Activated T-cell treated with anti-CD3 and anti-CD28 coated beads, Interleukin-2, amount 50 U/mL, for 72 hours (primary cell): Measurements from ENCODE around the gene ANTKMT. TPM values are rescaled to one million over a fixed set of nuclear protein-coding genes. Genes with fewer than 3 reads are reported as not detected.
"Not testable (repeated sequence)": the region's sequence is repeated elsewhere in the genome, so short reads cannot be mapped to it uniquely, and the experiment has no call there.

Source experiments
- ATAC-seq, 2 donors: fragments of 150-1000 bp; cut with Tn5 transposase; replicated peaks in 1 of 2; 2 replicates each; pipeline ENCODE4 v1.10.0; 2021; ENCODE audit warnings: moderate library complexity in 2 of 2, mild to moderate bottlenecking in 1 of 2
- DNase-seq, 2 donors: peaks; one replicate each; pipeline ENCODE4 v3.0.0; 2021 to 2022; ENCODE audit warnings: mixed read lengths in 1 of 2
- H3K27ac Mint-ChIP-seq: one replicate; pipeline ENCODE4 v1.8.0; 2022; ENCODE audit warnings: mild to moderate bottlenecking, moderate library complexity, mixed read lengths
- H3K27me3 Mint-ChIP-seq: one replicate; pipeline ENCODE4 v1.8.0; 2022; ENCODE audit warnings: low read depth, mixed read lengths
- H3K36me3 Mint-ChIP-seq, 2 donors: one replicate each; pipeline ENCODE4 v1.8.0; 2022; ENCODE audit warnings: mixed read lengths in 2 of 2, mild to moderate bottlenecking in 1 of 2; ENCODE audit not compliant: insufficient read depth in 2 of 2
- H3K4me1 Mint-ChIP-seq: one replicate; pipeline ENCODE4 v1.8.0; 2022; ENCODE audit warnings: low read depth, mixed read lengths
- H3K4me3 Mint-ChIP-seq, 2 donors: one replicate each; pipeline ENCODE4 v1.8.0; 2022; ENCODE audit warnings: mild to moderate bottlenecking in 2 of 2, mixed read lengths in 2 of 2, moderate library complexity in 2 of 2
- H3K9me3 Mint-ChIP-seq, 2 donors: one replicate each; pipeline ENCODE4 v1.8.0; 2022; ENCODE audit warnings: mixed read lengths in 2 of 2
- total RNA-seq, 2 donors: library from RNA; stranded (reverse); gene quantifications; one replicate each; pipeline ENCODE4 v1.2.3, GENCODE V29; 2022

The ANTKMT gene
- total RNA-seq, 2 donors from 2014 or later = 36.4 to 36.9 TPM

DNA sequence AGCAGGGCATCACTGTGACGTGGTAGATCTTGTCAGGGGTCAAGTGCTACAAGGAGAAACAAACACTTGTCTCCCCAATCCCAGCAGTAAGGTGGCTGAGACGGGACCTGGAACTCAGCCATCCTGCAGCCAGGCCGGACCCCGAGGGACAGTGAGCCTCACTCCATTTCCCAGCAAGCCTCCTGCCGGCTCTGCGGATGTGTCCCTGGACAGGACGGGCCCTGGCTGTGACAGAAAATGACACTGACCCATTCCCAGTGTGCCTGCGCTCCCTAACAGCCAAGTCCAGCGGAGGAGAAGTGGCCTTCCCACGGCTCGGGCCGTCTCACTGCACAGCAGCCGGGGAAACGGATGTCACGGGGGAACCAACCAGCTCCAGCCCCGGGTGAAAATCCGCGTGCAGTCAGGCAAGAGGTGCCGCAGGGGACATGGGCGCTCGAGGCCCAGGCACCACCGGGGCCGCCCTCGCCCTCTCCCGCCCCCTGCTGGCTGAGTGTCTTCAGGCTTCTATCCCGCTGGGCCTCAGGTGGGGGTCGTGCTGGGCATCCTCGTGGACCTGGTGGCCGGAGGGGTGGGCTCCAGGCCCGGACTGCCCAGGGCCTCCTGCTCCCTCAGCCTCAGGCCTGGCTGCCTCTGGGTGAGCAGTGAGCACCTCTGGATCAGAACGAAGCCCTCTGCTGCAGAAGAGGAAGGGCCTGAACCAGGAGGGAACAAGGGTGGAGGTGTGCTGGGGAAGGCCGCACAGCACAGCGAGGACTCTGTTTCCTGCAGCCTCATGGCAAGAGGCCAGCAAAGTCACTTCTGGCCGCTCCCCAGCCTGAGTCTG, 12.6 kb downstream of the ANTKMT start:
- Mint-ChIP-seq H3K36me3 (peaks cover 4 to 6% of the 10 kb centered on the region in 2 donors), H3K27ac (no peak overlapping the region), H3K9me3 (no peaks in the 10 kb centered on the region), H3K4me1 (peaks cover 32% of the 10 kb centered on the region), H3K27me3 (no peaks in the 10 kb centered on the region), H3K4me3 (no peak overlapping the region)
- DNase-seq (peak in 1 of 2 donors; percentile 58), ATAC-seq (no peak)

DNA sequence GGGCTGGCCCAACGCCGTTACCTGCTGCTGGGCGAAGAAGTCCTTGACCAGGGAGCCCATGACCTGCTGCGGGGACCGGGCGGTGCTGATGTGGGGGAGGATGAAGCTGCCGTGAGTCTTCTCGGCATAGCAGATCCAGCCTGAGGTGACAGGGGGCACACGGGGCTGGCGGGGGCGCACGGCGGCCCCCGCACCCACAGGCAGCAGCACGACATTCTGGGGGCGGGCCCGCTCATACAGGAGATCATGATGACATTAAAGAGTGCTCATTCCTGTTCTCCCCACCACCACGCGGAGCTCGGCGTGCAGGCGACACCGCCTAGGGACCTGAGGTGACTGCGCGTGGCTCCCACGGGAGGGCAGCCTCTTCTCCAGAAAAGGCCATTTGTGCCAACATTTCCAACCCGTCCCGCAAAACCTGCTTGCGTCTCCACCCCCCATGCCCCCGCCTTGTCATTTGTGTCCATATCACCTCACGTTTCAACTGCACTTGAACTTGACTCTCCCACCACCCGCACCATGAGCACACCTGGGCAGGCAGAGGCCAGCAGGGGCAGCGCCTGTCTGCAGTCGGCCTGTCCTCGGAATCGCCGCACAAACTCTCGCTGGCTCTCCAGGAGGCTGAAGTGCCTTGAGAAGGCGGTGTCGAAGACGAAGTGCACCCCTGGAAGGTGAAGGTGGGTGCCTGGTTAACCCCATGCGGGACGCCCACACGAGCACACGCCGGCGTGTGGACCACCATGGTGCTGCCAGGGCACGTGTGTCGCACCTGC, 13.4 kb downstream of the ANTKMT start:
- ATAC-seq (no peak), DNase-seq (no peak)
- no peaks in the 10 kb centered on the region for H3K27me3 Mint-ChIP-seq
- peaks cover 4 to 6% of the 10 kb centered on the region in 2 donors for H3K36me3 Mint-ChIP-seq
- no peak overlapping the region for H3K27ac Mint-ChIP-seq
- peaks cover 40% of the 10 kb centered on the region for H3K4me1 Mint-ChIP-seq
- no peaks in the 10 kb centered on the region for H3K9me3 Mint-ChIP-seq
- no peak overlapping the region for H3K4me3 Mint-ChIP-seq

DNA sequence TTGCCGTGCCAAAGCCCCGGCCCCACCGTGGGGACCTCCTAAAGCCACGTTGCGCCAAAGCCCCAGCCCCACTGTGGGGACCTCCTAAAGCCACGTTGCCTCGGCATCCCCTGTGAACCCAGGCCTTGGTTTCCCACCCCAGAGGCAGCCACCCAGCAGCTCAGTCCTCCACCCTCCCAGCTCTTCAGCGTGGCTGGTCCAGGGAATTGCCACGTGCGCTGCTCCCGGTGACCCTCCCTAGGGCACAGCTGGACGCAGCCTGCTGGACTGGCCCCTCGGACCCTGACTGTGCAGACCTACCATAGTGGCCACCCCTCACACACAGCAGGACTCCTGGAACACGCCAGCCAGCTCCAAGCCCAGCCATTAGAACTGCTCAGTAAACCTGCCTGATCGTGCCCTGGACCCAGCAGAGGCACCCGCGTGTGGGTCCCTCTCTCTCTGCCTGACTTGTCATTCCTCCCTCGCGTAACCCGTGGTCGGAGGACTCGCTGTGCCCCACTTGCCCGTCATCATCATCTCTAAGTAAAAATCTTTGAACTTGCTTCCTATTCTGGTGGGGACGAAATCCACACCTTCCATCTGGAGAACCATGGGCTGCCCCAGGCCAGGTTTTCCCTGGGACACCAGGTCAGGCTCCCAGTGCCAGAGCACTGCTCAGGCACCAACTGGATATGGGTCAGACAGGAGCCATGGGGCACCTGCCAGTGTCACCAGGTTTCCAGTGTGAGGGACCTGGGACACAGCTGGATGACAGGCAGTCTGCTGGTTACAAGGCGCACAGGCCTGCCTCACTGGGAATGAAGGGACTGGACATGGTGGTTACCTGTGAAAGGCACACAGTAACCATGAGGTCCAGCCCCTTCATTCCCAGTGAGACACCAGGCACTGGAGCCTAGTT, 14.3 kb downstream of the ANTKMT start:
- H3K4me3 Mint-ChIP-seq = peak overlapping the region; percentile 1 to 65
- no peak for DNase-seq
- no peak for ATAC-seq
- peaks cover 48% of the 10 kb centered on the region for H3K4me1 Mint-ChIP-seq
- no peaks in the 10 kb centered on the region for H3K27me3 Mint-ChIP-seq
- no peaks in the 10 kb centered on the region for H3K9me3 Mint-ChIP-seq
- H3K36me3 Mint-ChIP-seq = peaks cover 4 to 6% of the 10 kb centered on the region in 2 donors
- H3K27ac Mint-ChIP-seq = no peak overlapping the region

DNA sequence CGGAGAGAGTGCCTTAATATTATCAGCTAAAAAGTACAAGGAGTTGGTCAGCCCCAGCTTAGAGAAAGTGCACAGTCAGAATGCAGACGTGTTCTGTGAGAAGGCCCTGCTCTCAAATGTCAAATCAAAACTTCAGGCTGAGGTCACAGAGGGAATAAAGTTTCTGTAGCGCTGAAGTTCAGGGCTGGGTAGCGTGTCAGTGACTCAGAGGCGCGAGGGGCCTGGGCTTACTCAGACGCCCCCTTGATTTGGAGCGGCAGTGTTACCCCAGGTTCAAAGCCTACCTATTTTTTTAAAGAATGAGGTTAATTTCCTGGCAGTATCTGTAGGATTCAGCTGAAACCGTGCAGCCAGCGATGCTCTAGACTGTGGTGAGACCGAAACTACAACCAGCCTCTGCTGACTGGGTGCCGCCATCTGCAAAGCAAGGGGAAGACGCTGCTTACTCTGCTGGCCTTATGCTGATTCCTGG, 15.1 kb downstream of the ANTKMT start:
- Mint-ChIP-seq H3K9me3 (no peaks in the 10 kb centered on the region), H3K4me3 (peak overlapping the region; percentile 65 to 80), H3K27ac (peak overlapping the region; percentile 51), H3K36me3 (peaks cover 4 to 6% of the 10 kb centered on the region in 2 donors), H3K27me3 (no peaks in the 10 kb centered on the region), H3K4me1 (peaks cover 48% of the 10 kb centered on the region)
- ATAC-seq (peak; percentile 87 to 89), DNase-seq (peak; percentile 76 to 86)

DNA sequence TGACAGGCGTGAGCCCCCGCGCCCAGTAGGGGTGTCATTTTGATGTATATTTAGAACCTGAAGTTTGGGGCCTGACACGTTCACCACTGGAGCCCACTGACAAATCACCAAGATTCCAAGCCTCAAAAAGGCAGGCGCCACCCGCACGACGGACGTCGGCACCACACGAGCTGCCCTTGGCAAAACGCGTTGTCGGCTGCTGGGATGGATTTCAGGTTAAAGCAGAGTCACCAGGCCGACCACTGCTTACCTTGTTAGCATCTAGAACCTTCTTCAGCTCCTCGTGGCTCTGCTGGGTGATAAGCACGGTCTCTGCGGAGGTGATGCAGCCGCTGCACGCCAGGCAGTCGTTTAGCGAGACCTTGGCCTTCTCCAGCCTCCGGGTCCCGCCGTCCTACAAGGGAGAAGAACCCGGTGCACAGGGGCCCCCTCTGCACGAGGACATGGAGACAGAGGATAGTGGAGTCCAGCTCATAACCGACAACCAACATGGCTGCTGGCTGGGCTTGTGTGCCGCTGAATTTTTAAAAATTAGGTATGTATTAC, 16.1 kb downstream of the ANTKMT start:
- H3K4me1 Mint-ChIP-seq = peaks cover 48% of the 10 kb centered on the region
- H3K36me3 Mint-ChIP-seq = peaks cover 4 to 6% of the 10 kb centered on the region in 2 donors
- ATAC-seq (no peak), DNase-seq (no peak)
- no peak overlapping the region for H3K27ac Mint-ChIP-seq
- H3K27me3 Mint-ChIP-seq = no peaks in the 10 kb centered on the region
- no peaks in the 10 kb centered on the region for H3K9me3 Mint-ChIP-seq
- H3K4me3 Mint-ChIP-seq = peak overlapping the region in 1 of 2 donors; percentile 65

DNA sequence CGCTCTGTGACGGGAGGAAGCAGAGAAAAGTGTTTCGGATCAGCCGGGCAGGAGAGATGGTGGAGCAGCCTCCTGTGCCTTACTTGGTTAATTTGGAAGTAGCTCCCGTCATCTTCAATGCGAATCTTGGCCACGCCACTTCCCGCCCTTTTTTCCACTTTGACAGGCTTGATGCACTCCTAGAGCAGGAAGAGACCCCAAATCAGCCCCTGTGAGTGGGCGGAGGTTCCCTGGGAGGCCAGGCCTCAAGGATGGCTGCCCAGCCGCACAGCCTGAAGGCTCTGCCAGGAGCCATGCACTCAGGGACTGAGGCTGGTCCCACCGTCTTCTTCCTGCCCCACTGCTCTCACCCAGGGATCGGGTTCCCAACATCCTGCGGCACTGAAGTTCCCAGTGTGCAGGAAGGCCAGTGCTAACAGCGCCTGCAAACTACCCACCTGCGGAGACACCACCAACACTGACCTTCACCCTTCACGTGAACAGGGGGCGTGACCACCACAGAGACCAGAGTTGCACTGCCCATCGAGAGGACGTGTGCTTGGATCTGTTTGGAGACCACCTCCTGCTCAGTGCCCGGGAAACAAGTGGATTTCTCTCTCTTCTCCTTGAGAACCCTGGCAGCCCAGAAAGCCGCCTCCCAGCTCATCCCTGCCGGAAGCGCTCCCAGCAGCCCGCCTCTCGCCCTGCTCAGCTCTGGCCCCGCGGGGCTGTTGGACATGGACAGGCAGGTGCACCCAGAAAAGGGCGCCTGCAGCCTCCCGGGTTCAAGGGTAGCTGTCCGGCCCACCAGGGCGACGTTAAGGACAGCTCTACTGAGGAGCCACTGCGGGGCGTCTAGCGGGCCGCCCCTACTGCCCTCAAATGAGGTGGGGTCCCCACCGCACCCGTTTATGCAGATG, 18.9 kb downstream of the ANTKMT start:
- Mint-ChIP-seq H3K4me3 (peak overlapping the region; percentile 87 to 88), H3K27ac (peak overlapping the region; percentile 79), H3K27me3 (no peaks in the 10 kb centered on the region), H3K36me3 (peaks cover 4 to 6% of the 10 kb centered on the region in 2 donors), H3K4me1 (peaks cover 48% of the 10 kb centered on the region), H3K9me3 (no peaks in the 10 kb centered on the region)
- DNase-seq = no peak
- no peak for ATAC-seq

DNA sequence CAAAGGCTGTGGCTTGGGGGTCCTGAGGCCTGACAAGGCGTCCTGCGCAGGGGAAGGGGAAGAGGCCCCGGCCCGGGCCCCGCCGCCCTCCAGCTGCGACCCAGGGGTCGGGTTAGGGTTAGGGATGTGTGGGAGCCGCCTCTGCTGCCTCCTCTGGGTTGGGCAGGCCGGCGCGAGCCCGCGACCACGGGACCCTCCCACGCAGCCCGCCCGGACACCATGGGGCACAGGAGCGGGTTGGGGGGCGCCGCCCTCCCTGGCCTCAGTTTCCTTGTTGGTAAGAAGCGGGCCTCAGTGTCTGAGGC, 19.5 kb downstream of the ANTKMT start:
- DNase-seq = no peak
- peak in 1 of 2 donors; percentile 10 for ATAC-seq
- peak overlapping the region; percentile 87 to 88 for H3K4me3 Mint-ChIP-seq
- no peaks in the 10 kb centered on the region for H3K27me3 Mint-ChIP-seq
- H3K4me1 Mint-ChIP-seq = peaks cover 44% of the 10 kb centered on the region
- no peaks in the 10 kb centered on the region for H3K9me3 Mint-ChIP-seq
- peaks cover under 1 to 4% of the 10 kb centered on the region in 2 donors for H3K36me3 Mint-ChIP-seq
- peak overlapping the region; percentile 79 for H3K27ac Mint-ChIP-seq

DNA sequence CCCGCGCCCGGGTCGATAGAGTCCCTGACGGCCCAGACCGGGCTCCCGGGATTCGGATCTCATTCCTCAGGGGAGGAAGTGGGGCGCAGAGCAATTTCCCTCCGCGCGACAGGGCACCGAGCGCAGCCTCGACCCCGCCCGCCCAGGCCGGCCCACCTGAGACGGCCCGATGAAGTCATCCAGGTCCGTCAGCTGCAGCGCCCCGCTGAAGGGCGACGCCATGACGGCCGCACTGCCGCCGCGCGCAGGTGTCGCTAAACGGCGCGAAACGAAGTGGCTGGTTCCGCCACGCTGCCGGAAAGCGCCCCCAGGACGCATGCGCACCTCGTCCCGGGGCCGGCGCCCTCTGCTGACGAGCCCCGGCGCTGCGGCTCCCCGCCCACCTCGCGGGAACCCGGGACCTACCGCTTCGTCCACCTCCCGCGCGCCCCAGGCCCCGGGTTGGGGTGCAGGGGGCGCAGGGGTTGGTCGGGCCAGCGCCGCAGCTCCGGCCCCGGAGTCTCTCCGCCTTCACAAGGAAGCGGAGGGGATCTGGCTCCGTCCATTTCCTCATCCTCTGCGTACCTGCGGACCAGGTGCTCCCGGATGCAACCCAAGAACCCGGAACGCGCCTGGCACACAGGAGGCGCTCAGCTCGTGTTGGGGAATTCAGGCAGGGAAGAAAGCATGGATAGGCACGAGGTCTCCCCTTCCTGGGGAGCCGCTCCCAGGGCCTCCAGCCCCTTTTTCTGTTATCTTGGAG, 20.0 kb downstream of the ANTKMT start, which contains the start of gene CIAO3:
Gene CIAO3 (minus strand): TSS at position 234 of the 742 bp plus-strand sequence. CDS start 12 bp downstream, at position 222.
- H3K27me3 Mint-ChIP-seq = no peaks in the 10 kb centered on the region
- peaks cover 38% of the 10 kb centered on the region for H3K4me1 Mint-ChIP-seq
- no peaks in the 10 kb centered on the region for H3K9me3 Mint-ChIP-seq
- peak within 1 kb of the TSS; percentile 87 to 88 for H3K4me3 Mint-ChIP-seq
- peak; percentile 76 to 77 for ATAC-seq
- peak; percentile 92 to 97 for DNase-seq
- peak within 1 kb of the TSS; percentile 79 for H3K27ac Mint-ChIP-seq
- peaks cover 0 to 3% of the 10 kb centered on the region in 2 donors for H3K36me3 Mint-ChIP-seq

DNA sequence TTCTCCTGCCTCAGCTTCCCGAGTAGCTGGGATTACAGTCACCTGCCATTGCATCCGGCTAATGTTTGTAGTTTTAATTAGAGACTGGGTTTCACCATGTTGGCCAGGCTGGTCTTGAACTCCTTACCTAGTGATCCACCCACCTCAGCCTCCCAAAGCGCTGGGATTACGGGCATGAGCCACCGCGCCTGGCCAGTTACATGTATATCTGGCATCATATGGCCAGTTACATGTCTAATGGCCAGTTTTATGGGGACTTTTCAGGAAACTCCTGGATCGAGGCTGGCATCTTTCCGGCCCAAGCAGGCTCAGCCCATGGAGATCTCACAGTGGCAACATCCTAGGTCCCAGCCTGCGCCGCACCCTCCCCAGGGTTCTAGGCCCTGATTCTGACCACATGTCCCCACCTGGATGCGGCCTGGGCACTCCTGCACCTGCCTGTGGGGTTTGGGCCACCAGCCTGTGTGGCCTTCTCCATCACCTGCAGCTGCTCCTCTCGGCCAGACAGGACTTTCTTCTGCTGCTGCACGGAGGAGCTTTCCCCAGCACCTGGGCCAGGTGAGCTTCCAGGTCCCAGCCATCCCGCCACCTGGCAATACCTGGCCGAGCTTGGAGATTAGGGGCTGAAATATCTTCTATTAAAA, 21.2 kb downstream of the ANTKMT start:
- Mint-ChIP-seq H3K27me3 (no peaks in the 10 kb centered on the region), H3K36me3 (peaks cover 0 to 3% of the 10 kb centered on the region in 2 donors), H3K4me3 (peak overlapping the region; percentile 87 to 88), H3K27ac (peak overlapping the region; percentile 57), H3K4me1 (peaks cover 27% of the 10 kb centered on the region), H3K9me3 (no peaks in the 10 kb centered on the region)
- ATAC-seq (no peak), DNase-seq (no peak)

DNA sequence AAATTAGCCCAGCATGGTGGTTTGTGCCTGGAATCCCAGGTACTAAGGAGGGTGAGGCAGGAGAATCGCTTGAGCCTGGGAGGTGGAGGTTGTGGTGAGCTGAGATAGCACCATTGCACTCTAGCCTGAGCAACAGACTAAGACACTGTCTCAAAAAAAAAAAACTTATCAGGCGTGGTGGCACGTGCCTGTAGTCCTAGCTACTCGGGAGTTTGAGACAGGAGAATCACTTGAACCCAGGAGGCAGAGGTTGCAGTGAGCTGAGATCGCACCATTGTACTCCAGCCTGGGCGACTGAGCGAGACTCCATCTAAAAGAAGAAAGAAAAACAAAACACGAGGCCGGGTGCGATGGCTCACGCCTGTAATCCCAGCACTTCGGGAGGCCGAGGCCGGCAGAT, 21.9 kb downstream of the ANTKMT start:
- H3K4me1 Mint-ChIP-seq = peaks cover 20% of the 10 kb centered on the region
- not testable (repeated sequence) for ATAC-seq, DNase-seq, H3K27ac Mint-ChIP-seq, H3K4me3 Mint-ChIP-seq, H3K36me3 Mint-ChIP-seq, H3K9me3 Mint-ChIP-seq, H3K27me3 Mint-ChIP-seq
